ENCODE results near the gene CISTR. TPM values are rescaled to one million over a fixed set of nuclear protein-coding genes. Genes with fewer than 3 reads are reported as not detected.

The CISTR gene
- total RNA-seq, 1 experiment from 2014 or later, result not detected

DNA sequence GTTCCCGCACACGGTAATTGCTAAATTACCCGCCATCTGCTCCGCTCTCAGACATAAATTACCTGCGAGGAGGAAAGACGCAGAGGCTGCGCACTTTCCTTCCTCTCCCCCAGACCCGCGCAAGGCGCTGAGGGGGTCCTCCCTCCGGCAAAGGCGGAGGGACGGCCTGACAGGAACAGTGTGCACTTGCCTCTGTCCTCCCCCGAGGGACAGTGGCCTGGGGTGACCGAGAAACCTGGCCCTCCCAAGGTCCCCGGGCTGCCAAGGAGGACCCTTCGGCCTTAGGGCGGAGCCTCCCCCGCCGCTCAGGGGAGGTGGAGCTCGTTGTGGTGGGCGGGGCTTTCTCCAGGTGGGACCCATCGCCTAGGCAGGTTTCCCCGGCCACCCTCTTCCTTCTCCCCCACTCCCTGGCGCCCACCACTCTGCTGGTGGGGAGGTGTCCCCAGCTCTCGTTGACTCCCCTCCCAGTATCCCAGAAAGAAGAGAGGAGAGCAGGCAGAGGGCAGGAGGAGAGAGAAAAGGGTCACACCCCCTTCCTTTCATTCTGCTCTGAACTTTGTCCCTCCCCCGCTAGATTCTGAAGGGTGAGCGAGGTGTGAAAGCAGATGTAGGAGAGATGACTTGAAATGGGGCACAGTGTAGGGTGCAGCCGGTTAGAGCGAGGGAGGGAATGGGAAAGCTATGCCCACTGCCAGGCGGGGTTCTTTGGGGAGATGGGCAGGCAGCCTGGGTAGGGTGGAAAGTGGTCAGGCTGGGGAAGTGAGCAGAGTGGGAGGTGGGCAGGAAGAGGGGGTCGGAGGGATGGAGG, 13.2 kb downstream of the CISTR start:
- no CpG with 5 or more reads among the region's 32 CpGs for WGBS (ENCODE audit: extremely low coverage, insufficient read length, low lambda C conversion rate)
- no peaks in the 10 kb centered on the region; the same call in none of the 2 replicates for H3K27me3 Mint-ChIP-seq (ENCODE audit: low read depth)
- Histone ChIP-seq H3K79me1 (ENCODE audit: insufficient read depth, low read depth, low read length, poor library complexity, severe bottlenecking) (no peaks in the 10 kb centered on the region), H2AK5ac (ENCODE audit: insufficient read length, low read length) (no peak overlapping the region), H4K20me1 (ENCODE audit: control insufficient read depth, insufficient read depth, insufficient read length) (no peaks in the 10 kb centered on the region), H3K23ac (ENCODE audit: insufficient read length, low read depth, low read length) (no peak overlapping the region), H2BK15ac (ENCODE audit: low read depth, low read length) (no peak overlapping the region), H3T11ph (ENCODE audit: low read length) (no peak overlapping the region), H4K5ac (ENCODE audit: insufficient read length, low read depth, low read length) (no peak overlapping the region), H3K9ac (ENCODE audit: extremely low read depth, insufficient read length, low read length) (no peak overlapping the region), H2BK20ac (ENCODE audit: low read depth, low read length, poor library complexity, severe bottlenecking) (no peak overlapping the region), H2BK120ac (ENCODE audit: low read depth, low read length, poor library complexity, severe bottlenecking) (no peak overlapping the region), H3K27me3 (ENCODE audit: insufficient read depth, low read length) (peaks cover 31% of the 10 kb centered on the region; the same call in 1 of the 2 replicates), H3K23me2 (ENCODE audit: insufficient read length, low read depth, low read length, poor library complexity, severe bottlenecking) (peaks cover 19% of the 10 kb centered on the region), H3K79me2 (ENCODE audit: insufficient read depth, low read length) (no peaks in the 10 kb centered on the region), H2BK12ac (ENCODE audit: insufficient read length, low read depth, low read length) (no peak overlapping the region), H3K14ac (ENCODE audit: insufficient read depth, low read length) (peak overlapping the region; percentile 57; the same call in 1 of the 2 replicates), H2AFZ (ENCODE audit: low read length) (no peak overlapping the region), H3K18ac (ENCODE audit: insufficient read length, low read depth, low read length) (no peak overlapping the region), H3K27ac (ENCODE audit: insufficient read length, low read depth, low read length) (no peak overlapping the region), H3K4me1 (ENCODE audit: insufficient read depth, low read length) (peaks cover 2% of the 10 kb centered on the region; the same call in 1 of the 2 replicates), H3K4ac (ENCODE audit: low read depth, low read length) (no peak overlapping the region), H4K91ac (ENCODE audit: insufficient read length, low read depth, low read length) (no peak overlapping the region), H4K8ac (replicated peaks; ENCODE audit: insufficient read length, low read depth, low read length) (no peak overlapping the region), H3K4me2 (ENCODE audit: insufficient read depth, insufficient read length, low read length) (peak overlapping the region; percentile 77), H2BK5ac (ENCODE audit: insufficient read length, low read length) (no peak overlapping the region), H3K9me3 (ENCODE audit: control insufficient read depth, low read depth, low read length) (no peaks in the 10 kb centered on the region), H3K56ac (ENCODE audit: insufficient read length, low read depth, low read length) (no peak overlapping the region)
- H3K4me3 Mint-ChIP-seq, result peak overlapping the region; percentile 59 to 81
- H3K9me3 Mint-ChIP-seq, result no peaks in the 10 kb centered on the region
- H3K36me3 Mint-ChIP-seq (ENCODE audit: insufficient read depth in 1 of 3, low read depth in 3 of 3), result no peaks in the 10 kb centered on the region
- peak; percentile 88 for DNase-seq
- TF ChIP-seq, protein P1, sequence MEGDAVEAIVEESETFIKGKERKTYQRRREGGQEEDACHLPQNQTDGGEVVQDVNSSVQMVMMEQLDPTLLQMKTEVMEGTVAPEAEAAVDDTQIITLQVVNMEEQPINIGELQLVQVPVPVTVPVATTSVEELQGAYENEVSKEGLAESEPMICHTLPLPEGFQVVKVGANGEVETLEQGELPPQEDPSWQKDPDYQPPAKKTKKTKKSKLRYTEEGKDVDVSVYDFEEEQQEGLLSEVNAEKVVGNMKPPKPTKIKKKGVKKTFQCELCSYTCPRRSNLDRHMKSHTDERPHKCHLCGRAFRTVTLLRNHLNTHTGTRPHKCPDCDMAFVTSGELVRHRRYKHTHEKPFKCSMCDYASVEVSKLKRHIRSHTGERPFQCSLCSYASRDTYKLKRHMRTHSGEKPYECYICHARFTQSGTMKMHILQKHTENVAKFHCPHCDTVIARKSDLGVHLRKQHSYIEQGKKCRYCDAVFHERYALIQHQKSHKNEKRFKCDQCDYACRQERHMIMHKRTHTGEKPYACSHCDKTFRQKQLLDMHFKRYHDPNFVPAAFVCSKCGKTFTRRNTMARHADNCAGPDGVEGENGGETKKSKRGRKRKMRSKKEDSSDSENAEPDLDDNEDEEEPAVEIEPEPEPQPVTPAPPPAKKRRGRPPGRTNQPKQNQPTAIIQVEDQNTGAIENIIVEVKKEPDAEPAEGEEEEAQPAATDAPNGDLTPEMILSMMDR (conservative IDR thresholded peaks at IDR 0.05), result no peak
- H3K4me1 Mint-ChIP-seq, result peaks cover 16 to 19% of the 10 kb centered on the region in 2 experiments
- H3K27ac Mint-ChIP-seq, result no peak overlapping the region
